ES-I3 (cell line): ENCODE data around the gene IQUB.
"Not testable (repeated sequence)": the region's sequence is repeated elsewhere in the genome, so short reads cannot be mapped to it uniquely, and the experiment has no call there.

Source experiments
- H3K36me3 ChIP-seq: 2 replicates; pipeline ENCODE4 v1.6.1; 2013; ENCODE audit warnings: mild to moderate bottlenecking, low read length, control low read depth, moderate library complexity; ENCODE audit not compliant: insufficient read depth
- H3K4me1 ChIP-seq: 2 replicates; pipeline ENCODE4 v1.6.1; 2013; ENCODE audit warnings: mild to moderate bottlenecking, control low read depth, low read length; ENCODE audit not compliant: insufficient read depth
- H3K9ac ChIP-seq: 2 replicates; pipeline ENCODE4 v1.6.1; 2013; ENCODE audit warnings: low read depth, mild to moderate bottlenecking, low read length, moderate library complexity
- H3K9me3 ChIP-seq: 2 replicates; pipeline ENCODE4 v1.6.1; 2013; ENCODE audit warnings: mild to moderate bottlenecking, low read length, moderate library complexity; ENCODE audit not compliant: control insufficient read depth, insufficient read depth

Gene IQUB

GRCh38 chr7:123492485-123492884 is 41.9 kb downstream of the IQUB start:
- no peaks in the 10 kb centered on the region for H3K9me3 ChIP-seq
- H3K4me1 ChIP-seq = no peaks in the 10 kb centered on the region
- no peaks in the 10 kb centered on the region for H3K36me3 ChIP-seq
- H3K9ac ChIP-seq = no peak overlapping the region

GRCh38 chr7:123485721-123486120 is 48.7 kb downstream of the IQUB start:
- no peak overlapping the region for H3K9ac ChIP-seq
- no peaks in the 10 kb centered on the region for H3K4me1 ChIP-seq
- no peaks in the 10 kb centered on the region for H3K9me3 ChIP-seq
- H3K36me3 ChIP-seq = no peaks in the 10 kb centered on the region

GRCh38 chr7:123485187-123485586 is 49.2 kb downstream of the IQUB start:
- H3K4me1 ChIP-seq = no peaks in the 10 kb centered on the region
- no peak overlapping the region for H3K9ac ChIP-seq
- H3K9me3 ChIP-seq = no peaks in the 10 kb centered on the region
- no peaks in the 10 kb centered on the region for H3K36me3 ChIP-seq

GRCh38 chr7:123484199-123484598 is 50.2 kb downstream of the IQUB start:
- H3K9me3 ChIP-seq = no peaks in the 10 kb centered on the region
- H3K36me3 ChIP-seq = no peaks in the 10 kb centered on the region
- no peak overlapping the region for H3K9ac ChIP-seq
- H3K4me1 ChIP-seq = no peaks in the 10 kb centered on the region

- H3K9ac ChIP-seq = no peak overlapping the region
- H3K36me3 ChIP-seq = no peaks in the 10 kb centered on the region
- H3K9me3 ChIP-seq = no peaks in the 10 kb centered on the region
- H3K4me1 ChIP-seq = no peaks in the 10 kb centered on the region
These were observed 54.3 kb downstream of the IQUB start for GRCh38 chr7:123480107-123480506.

GRCh38 chr7:123478056-123478455 is 56.3 kb downstream of the IQUB start:
- not testable (repeated sequence) for H3K9me3 ChIP-seq, H3K36me3 ChIP-seq, H3K9ac ChIP-seq, H3K4me1 ChIP-seq

- Histone ChIP-seq H3K36me3 (no peaks in the 10 kb centered on the region), H3K4me1 (no peaks in the 10 kb centered on the region), H3K9ac (no peak overlapping the region), H3K9me3 (no peaks in the 10 kb centered on the region)
These were observed 61.5 kb downstream of the IQUB start for GRCh38 chr7:123472750-123473445.

GRCh38 chr7:123472327-123472726 is 62.1 kb downstream of the IQUB start:
- H3K9ac ChIP-seq = no peak overlapping the region

GRCh38 chr7:123468303-123468702 is 66.1 kb downstream of the IQUB start:
- Histone ChIP-seq H3K4me1 (no peaks in the 10 kb centered on the region), H3K36me3 (no peaks in the 10 kb centered on the region)

More at GRCh38 chr7:123472327-123472726, 62.1 kb downstream of the IQUB start:
- Histone ChIP-seq H3K4me1 (no peaks in the 10 kb centered on the region), H3K9me3 (no peaks in the 10 kb centered on the region), H3K36me3 (no peaks in the 10 kb centered on the region)

GRCh38 chr7:123463890-123464289 is 70.5 kb downstream of the IQUB start:
- H3K36me3 ChIP-seq = no peaks in the 10 kb centered on the region
- no peak overlapping the region for H3K9ac ChIP-seq
- H3K4me1 ChIP-seq = no peaks in the 10 kb centered on the region
- H3K9me3 ChIP-seq = no peaks in the 10 kb centered on the region

More at GRCh38 chr7:123468303-123468702, 66.1 kb downstream of the IQUB start:
- H3K9me3 ChIP-seq = no peaks in the 10 kb centered on the region
- no peak overlapping the region for H3K9ac ChIP-seq

- Histone ChIP-seq H3K9ac (no peak overlapping the region), H3K9me3 (no peaks in the 10 kb centered on the region), H3K36me3 (no peaks in the 10 kb centered on the region), H3K4me1 (no peaks in the 10 kb centered on the region)
These were observed 73.8 kb downstream of the IQUB start for GRCh38 chr7:123460616-123461015.

- Histone ChIP-seq H3K9me3 (peaks cover 5% of the 10 kb centered on the region; the same call in 1 of the 2 replicates), H3K9ac (no peak overlapping the region), H3K36me3 (no peaks in the 10 kb centered on the region), H3K4me1 (no peaks in the 10 kb centered on the region)
These were observed 78.4 kb downstream of the IQUB start for GRCh38 chr7:123455965-123456470.

- Histone ChIP-seq H3K9ac (no peak overlapping the region), H3K9me3 (no peaks in the 10 kb centered on the region; the same call in 1 of the 2 replicates), H3K4me1 (peaks cover 25% of the 10 kb centered on the region; the same call in 1 of the 2 replicates), H3K36me3 (no peaks in the 10 kb centered on the region; the same call in 1 of the 2 replicates)
These were observed 94.3 kb downstream of the IQUB start for GRCh38 chr7:123440101-123440548.

GRCh38 chr7:123439191-123439590 is 95.2 kb downstream of the IQUB start:
- no peaks in the 10 kb centered on the region; the same call in 1 of the 2 replicates for H3K36me3 ChIP-seq
- H3K9ac ChIP-seq = no peak overlapping the region
- no peaks in the 10 kb centered on the region; the same call in 1 of the 2 replicates for H3K9me3 ChIP-seq
- peaks cover 25% of the 10 kb centered on the region; the same call in 1 of the 2 replicates for H3K4me1 ChIP-seq

- Histone ChIP-seq H3K9ac (no peak overlapping the region), H3K9me3 (no peaks in the 10 kb centered on the region; the same call in 1 of the 2 replicates)
These were observed 96.9 kb downstream of the IQUB start for GRCh38 chr7:123437447-123437995.

More at GRCh38 chr7:123437447-123437995, 96.9 kb downstream of the IQUB start:
- Histone ChIP-seq H3K4me1 (peaks cover 37% of the 10 kb centered on the region), H3K36me3 (no peaks in the 10 kb centered on the region; the same call in 1 of the 2 replicates)
